GM12873 (cell line): ENCODE results near the gene EFCAB8.

Experiments used
- TF ChIP-seq, protein P1 (sequence below): IDR thresholded peaks from 2 replicates; pipeline ENCODE4 v1.5.1; 2012; ENCODE audit warnings: low read depth, mild to moderate bottlenecking, moderate library complexity, low read length, control low read depth; ENCODE audit not compliant: insufficient read depth; ENCODE audit errors: missing control alignments

EFCAB8 gene

DNA sequence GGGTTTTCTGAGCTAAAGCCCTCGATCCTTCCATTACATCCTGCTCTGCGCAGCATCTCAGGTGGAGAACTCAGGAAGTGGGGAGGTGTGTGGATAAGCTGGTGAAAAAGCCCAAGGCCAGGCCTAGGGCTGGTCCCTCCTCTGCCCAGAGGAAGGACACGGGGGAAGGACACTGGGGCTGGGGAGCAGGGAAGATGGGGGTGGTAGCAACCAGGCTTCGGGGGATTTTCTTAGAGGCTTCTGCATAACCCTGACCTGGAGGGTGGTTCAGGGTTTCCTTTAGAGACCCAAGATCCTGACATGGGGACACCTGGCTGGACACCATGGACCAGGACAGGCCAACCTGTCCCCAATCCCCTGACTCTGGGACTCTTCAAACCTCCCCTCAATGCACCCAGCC, 107.7 kb downstream of the EFCAB8 start:
- TF ChIP-seq, protein P1, sequence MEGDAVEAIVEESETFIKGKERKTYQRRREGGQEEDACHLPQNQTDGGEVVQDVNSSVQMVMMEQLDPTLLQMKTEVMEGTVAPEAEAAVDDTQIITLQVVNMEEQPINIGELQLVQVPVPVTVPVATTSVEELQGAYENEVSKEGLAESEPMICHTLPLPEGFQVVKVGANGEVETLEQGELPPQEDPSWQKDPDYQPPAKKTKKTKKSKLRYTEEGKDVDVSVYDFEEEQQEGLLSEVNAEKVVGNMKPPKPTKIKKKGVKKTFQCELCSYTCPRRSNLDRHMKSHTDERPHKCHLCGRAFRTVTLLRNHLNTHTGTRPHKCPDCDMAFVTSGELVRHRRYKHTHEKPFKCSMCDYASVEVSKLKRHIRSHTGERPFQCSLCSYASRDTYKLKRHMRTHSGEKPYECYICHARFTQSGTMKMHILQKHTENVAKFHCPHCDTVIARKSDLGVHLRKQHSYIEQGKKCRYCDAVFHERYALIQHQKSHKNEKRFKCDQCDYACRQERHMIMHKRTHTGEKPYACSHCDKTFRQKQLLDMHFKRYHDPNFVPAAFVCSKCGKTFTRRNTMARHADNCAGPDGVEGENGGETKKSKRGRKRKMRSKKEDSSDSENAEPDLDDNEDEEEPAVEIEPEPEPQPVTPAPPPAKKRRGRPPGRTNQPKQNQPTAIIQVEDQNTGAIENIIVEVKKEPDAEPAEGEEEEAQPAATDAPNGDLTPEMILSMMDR: no peak

DNA sequence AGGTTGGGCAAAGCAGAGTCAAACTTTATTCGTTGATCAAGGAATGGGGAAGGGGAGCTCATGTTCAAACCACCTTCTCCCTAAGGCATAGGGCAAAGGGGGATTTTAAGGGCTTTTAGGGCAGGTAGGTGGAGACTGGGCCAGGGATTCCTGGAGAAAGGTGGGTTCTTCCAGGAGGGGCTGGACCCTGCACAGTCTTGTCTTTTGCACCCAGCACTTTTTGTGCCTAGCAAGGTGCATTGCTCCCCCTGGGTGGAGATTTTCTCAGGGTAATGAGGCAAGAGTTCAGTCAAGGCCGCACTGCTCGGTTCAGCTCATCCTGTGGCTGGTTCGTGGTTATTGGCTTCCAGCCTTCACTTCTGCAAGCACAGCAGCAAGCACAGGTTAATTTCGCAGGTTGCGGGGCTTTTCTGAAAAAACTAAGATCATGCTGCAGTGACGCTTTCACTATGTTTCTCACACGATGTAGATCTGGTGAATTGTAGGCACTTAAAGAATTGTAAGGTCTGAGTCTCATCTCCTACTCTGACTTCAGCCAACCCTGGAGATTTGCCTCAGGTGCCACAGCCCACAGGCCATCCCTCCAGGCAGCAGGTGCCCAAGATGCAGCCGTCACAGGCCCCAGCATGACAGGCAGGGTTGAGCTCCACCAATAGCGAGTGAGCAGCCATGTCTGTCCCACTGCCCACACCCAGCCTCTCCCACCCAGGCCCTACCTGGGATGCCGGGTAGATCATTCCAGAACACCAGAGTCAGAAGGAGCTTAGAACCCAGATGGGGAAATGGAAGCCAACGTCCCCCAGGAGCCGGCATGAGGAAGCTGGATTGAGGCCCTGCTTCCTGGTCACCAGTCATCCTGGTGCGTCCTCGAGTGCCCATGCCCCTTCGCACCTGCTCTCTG, 108.4 kb downstream of the EFCAB8 start:
- TF ChIP-seq, protein P1: no peak

DNA sequence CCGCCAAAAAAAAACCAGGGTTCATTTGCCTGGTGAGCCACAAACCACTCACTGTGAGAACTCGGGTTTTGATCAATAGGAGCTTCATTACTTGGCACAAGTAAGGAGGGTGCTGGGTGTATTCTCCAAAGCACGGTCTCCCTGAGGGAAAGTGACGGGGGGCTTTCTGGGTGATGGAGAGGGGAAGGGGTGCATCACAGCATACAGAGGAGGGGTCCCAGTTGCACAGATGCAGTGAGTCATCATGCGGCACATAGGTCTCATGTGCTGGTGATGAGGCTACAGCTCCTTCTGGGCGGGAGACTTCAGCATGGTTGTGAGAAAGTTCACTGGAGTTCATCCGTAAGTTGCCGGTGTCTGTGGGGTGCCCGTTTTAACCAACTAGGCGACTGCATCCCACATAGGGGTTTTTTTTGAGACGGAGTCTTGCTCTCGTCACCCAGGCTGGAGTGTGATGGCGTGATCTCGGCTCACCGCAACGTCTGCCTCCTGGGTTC, 109.3 kb downstream of the EFCAB8 start:
- TF ChIP-seq, protein P1: no peak

- TF ChIP-seq, protein P1: no peak
Measured at GRCh38 chr20:32968478-32969241, 109.9 kb downstream of the EFCAB8 start.

DNA sequence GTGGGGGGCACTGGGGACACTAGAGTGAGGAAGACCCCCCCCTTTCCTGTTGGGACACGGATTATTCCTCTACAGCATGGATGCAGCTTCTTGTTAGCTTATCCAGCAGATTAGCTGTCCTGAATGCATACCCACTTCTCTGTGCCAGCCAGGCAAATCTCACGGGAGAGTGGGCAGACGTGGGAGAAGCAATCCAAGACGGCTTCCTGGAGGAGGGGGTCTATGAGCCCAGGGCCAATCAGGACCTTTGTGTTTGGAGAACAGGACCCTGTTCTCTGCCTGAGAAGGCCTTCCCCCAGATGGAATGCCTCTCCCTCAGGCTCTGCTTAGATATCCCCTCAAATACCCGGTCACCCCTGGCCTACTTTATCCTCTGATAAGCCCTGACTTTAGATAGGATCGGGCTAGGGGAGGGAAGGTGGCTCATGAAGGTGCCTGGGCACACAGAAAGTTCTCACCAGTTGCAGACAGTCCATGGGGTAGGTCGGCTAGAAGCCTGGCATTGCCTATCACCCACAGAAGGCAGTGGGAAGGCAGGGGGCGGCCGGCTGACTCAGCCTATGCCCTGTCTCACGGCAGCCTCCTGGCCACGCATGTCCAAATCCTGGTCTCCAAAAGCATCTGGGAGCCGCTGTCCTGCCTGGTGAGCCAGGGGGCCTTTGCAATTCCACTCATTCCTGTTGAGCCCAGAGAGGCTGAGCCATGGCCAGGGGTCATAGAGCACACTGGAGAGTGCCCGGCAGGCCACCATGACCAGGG, 110.8 kb downstream of the EFCAB8 start:
- TF ChIP-seq, protein P1: no peak

DNA sequence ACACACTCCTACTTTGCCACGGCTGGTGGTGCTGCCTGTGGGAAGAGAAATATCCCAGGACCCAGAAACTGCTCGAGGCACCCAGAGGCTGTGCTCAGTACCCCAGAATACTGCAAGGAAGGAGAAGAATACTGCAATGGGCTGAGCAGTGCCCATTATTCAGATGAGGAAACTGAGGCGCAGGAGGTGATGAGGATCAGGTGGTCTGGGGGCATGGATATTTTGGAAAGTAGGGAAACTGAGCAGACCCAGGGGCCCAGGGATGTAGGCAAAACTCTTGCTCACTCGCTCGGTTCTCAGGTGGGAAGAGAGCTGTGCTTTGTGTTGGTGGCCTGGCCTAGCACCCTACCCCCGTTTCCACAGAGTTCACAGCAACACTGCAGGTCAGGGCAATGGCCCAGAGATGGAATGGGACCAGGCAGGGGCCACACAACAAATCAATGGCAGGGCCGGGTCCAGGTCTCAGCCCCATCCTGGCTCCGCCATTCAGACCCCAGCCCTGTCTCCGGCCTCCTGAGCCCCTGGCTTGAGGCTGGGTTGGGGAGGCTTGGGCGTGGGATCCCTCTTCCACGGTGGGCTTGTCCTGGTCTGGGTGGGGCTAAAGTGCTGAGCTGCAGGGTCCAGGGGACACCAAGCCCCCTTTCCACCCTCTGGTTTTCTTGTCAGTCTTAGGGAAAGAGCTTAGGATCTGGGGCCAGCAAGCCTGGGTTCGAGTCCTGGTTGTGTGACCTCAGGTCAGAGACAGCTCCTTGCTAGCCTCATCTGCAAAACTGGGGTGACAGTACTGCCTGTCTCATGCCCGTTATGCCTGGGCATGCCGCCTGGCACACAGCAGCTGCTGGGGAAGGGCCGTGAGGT, 111.6 kb downstream of the EFCAB8 start:
- TF ChIP-seq, protein P1: no peak
